Measurements from ENCODE around the gene TRPV4. TPM values are rescaled to one million over a fixed set of nuclear protein-coding genes. Genes with fewer than 3 reads are reported as not detected.

TRPV4 gene
- total RNA-seq, 1 donor from 2014 or later = 1.7 TPM

DNA sequence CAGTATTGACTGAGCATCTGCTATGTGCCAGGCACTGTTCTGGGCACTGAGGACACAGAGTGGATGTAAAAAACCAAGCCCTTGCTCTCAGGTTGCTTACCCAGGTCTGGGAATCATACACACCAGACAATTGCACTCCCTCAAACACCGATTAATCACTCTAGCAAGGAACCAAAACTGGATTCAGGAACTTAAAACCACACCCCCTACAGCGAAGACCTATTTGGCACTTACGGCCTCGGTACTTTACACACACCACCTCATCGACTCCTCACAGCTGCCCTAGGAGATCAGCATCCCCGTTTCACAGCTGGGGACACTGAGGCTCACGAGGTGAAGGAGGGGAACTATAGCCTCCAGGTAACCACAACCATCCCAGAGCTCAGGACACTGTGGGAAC is 45.6 kb upstream of the TRPV4 start:
- no peak for DNase-seq (ENCODE audit: low read depth)
- TF ChIP-seq, protein P1, sequence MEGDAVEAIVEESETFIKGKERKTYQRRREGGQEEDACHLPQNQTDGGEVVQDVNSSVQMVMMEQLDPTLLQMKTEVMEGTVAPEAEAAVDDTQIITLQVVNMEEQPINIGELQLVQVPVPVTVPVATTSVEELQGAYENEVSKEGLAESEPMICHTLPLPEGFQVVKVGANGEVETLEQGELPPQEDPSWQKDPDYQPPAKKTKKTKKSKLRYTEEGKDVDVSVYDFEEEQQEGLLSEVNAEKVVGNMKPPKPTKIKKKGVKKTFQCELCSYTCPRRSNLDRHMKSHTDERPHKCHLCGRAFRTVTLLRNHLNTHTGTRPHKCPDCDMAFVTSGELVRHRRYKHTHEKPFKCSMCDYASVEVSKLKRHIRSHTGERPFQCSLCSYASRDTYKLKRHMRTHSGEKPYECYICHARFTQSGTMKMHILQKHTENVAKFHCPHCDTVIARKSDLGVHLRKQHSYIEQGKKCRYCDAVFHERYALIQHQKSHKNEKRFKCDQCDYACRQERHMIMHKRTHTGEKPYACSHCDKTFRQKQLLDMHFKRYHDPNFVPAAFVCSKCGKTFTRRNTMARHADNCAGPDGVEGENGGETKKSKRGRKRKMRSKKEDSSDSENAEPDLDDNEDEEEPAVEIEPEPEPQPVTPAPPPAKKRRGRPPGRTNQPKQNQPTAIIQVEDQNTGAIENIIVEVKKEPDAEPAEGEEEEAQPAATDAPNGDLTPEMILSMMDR (IDR thresholded peaks at IDR 0.05; ENCODE audit: insufficient read depth, low read length, poor library complexity, severe bottlenecking) = no peak
- no peaks in the 10 kb centered on the region for H3K36me3 ChIP-seq (ENCODE audit: control insufficient read depth, insufficient read depth, low read length)
- no peaks in the 10 kb centered on the region for H3K27me3 ChIP-seq (ENCODE audit: control insufficient read depth, insufficient read depth, low read length)
- H3K4me3 ChIP-seq (ENCODE audit: low read depth, low read length) = no peak overlapping the region

DNA sequence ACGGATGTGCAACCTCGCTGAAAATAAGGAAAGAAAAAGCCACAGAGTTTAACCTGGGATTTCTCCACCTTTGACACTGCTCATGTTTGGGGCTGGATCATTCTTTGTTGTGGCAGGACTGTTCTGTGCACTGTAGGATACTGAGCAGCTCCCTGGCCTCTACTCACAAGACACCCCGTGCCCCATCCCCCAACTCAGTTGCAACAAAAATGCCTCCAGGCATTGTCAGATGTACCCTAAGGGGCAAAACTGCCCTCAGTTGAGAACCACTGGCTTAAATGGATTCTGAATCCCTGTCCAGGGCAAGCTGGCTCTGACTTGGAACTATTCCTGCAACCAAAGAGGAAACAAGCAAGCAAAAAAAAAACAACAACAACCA is 45.0 kb upstream of the TRPV4 start:
- no peak overlapping the region for H3K4me3 ChIP-seq (ENCODE audit: low read depth, low read length)
- DNase-seq (ENCODE audit: low read depth) = no peak
- H3K27me3 ChIP-seq (ENCODE audit: control insufficient read depth, insufficient read depth, low read length) = no peaks in the 10 kb centered on the region
- no peaks in the 10 kb centered on the region for H3K36me3 ChIP-seq (ENCODE audit: control insufficient read depth, insufficient read depth, low read length)
- TF ChIP-seq, protein P1 (IDR thresholded peaks at IDR 0.05; ENCODE audit: insufficient read depth, low read length, poor library complexity, severe bottlenecking) = no peak

DNA sequence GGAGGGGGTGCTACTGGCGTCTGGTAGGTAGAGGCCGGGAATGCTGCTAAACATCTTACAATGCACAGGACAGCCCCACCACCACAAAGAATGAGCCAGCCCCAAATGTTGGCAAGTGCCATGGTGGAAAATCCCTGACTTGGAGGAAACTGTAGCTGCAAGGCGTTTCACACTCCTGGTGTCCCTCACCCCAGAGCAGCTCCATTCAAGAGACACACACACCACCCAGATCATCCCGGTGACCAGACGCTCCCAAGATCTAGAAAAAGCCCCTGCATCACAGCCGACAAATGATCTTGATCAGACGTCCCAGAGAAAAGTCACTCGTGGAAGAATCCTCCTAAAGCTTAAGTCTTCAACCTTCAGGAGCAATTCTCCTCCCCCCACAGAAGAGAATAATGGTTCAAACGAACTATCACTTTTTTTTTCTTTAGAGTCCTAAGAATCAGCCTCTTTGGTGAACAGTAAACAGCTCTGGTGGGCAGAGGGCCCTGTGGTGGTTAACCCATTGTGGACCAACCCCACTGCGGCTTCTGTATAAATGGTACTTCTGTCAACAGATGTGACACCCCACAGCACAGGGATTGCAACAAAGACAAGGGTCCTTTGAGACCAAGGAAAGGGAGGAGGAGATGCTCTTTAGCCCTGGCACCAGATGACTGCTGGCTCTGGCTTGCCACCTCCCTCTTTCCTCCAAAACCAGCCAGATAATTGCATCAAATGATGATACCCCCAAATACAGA is 44.5 kb upstream of the TRPV4 start:
- TF ChIP-seq, protein P1 (IDR thresholded peaks at IDR 0.05; ENCODE audit: insufficient read depth, low read length, poor library complexity, severe bottlenecking) = no peak
- H3K36me3 ChIP-seq (ENCODE audit: control insufficient read depth, insufficient read depth, low read length) = no peaks in the 10 kb centered on the region
- no peak for DNase-seq (ENCODE audit: low read depth)
- no peak overlapping the region for H3K4me3 ChIP-seq (ENCODE audit: low read depth, low read length)
- H3K27me3 ChIP-seq (ENCODE audit: control insufficient read depth, insufficient read depth, low read length) = no peaks in the 10 kb centered on the region

DNA sequence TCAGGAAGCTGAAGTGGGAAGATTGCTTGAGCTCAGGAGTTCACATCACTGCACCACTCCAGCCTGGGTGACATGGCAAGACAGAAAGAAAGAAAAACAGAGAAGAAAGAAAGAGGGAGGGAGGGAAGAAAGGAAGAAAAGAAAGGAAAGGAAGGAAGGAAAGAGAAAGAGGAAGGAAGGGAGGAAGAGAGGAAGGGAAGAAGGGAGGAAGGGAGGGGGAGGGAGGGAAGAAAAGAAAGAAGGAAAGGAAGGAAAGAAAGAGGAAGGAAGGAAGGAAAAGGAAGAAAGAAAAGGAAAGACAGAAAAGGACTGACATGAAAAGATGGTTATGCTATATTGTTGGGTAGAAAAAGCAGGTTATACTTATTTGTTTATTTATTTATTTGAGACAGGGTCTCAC is 43.2 kb upstream of the TRPV4 start:
- no peaks in the 10 kb centered on the region for H3K27me3 ChIP-seq (ENCODE audit: control insufficient read depth, insufficient read depth, low read length)
- no peaks in the 10 kb centered on the region for H3K36me3 ChIP-seq (ENCODE audit: control insufficient read depth, insufficient read depth, low read length)
- TF ChIP-seq, protein P1 (IDR thresholded peaks at IDR 0.05; ENCODE audit: insufficient read depth, low read length, poor library complexity, severe bottlenecking) = no peak
- no peak for DNase-seq (ENCODE audit: low read depth)
- H3K4me3 ChIP-seq (ENCODE audit: low read depth, low read length) = no peak overlapping the region

DNA sequence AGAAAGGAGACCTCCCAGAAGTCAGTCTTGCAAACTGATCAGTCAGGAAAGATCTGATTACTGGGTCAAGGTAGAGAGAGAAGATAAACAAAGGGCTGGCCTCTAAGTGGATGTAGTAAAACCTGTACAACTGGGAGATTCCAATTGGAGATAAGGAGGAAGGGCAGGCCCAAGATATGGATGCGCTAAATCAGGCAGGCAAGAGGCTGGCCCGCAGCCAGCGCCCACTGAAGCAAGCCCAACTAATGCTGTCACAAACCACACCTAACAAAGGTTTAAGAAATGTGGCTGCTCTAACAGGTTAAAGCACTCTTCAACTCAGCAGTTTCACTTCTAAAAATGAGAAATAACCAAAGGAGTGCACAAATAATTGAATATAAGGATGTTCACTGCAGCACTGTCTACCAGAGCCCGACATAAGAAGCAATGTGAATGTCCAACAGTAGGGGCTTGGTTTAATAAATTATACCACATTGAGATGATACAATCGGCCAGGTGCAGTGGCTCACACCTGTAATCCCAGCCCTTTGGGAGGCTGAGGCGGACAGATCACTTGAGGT is 42.5 kb upstream of the TRPV4 start:
- TF ChIP-seq, protein P1 (IDR thresholded peaks at IDR 0.05; ENCODE audit: insufficient read depth, low read length, poor library complexity, severe bottlenecking) = no peak
- Histone ChIP-seq H3K4me3 (ENCODE audit: low read depth, low read length) (no peak overlapping the region), H3K27me3 (ENCODE audit: control insufficient read depth, insufficient read depth, low read length) (no peaks in the 10 kb centered on the region), H3K36me3 (ENCODE audit: control insufficient read depth, insufficient read depth, low read length) (no peaks in the 10 kb centered on the region)
- no peak for DNase-seq (ENCODE audit: low read depth)

DNA sequence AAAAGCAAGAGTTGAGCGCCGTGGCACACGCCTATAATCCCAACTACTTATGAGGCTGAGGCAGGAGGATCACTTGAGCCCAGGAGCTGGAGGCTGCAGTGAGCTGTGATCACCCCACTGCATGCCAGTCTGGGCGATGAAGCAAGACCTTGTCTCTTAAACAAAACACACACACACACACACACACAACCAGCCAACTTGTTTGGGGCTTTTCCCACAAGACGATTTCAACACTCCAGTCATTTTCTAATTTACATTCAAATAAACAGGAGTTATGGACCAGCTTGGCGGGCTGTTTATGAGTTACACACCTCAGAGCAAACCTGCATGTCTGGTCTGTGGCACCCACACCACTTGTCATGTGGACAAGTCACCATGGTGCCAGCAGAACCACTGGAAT is 40.5 kb upstream of the TRPV4 start:
- Histone ChIP-seq H3K27me3 (ENCODE audit: control insufficient read depth, insufficient read depth, low read length) (no peaks in the 10 kb centered on the region), H3K4me3 (ENCODE audit: low read depth, low read length) (no peak overlapping the region), H3K36me3 (ENCODE audit: control insufficient read depth, insufficient read depth, low read length) (no peaks in the 10 kb centered on the region)
- no peak for DNase-seq (ENCODE audit: low read depth)
- TF ChIP-seq, protein P1 (IDR thresholded peaks at IDR 0.05; ENCODE audit: insufficient read depth, low read length, poor library complexity, severe bottlenecking) = no peak

All from kidney epithelial cell (primary cell).